HG03378 (cell line): ENCODE results near the gene DAGLA.
"Not testable (repeated sequence)": the region's sequence is repeated elsewhere in the genome, so short reads cannot be mapped to it uniquely, and the experiment has no call there.

ENCODE experiments used
- ATAC-seq: cut with Tn5 transposase; IDR thresholded peaks from one replicate; pipeline ENCODE4 v1.9.1; 2021; ENCODE audit warnings: mild to moderate bottlenecking, moderate library complexity; ENCODE audit not compliant: unreplicated experiment

DAGLA gene, protein sequence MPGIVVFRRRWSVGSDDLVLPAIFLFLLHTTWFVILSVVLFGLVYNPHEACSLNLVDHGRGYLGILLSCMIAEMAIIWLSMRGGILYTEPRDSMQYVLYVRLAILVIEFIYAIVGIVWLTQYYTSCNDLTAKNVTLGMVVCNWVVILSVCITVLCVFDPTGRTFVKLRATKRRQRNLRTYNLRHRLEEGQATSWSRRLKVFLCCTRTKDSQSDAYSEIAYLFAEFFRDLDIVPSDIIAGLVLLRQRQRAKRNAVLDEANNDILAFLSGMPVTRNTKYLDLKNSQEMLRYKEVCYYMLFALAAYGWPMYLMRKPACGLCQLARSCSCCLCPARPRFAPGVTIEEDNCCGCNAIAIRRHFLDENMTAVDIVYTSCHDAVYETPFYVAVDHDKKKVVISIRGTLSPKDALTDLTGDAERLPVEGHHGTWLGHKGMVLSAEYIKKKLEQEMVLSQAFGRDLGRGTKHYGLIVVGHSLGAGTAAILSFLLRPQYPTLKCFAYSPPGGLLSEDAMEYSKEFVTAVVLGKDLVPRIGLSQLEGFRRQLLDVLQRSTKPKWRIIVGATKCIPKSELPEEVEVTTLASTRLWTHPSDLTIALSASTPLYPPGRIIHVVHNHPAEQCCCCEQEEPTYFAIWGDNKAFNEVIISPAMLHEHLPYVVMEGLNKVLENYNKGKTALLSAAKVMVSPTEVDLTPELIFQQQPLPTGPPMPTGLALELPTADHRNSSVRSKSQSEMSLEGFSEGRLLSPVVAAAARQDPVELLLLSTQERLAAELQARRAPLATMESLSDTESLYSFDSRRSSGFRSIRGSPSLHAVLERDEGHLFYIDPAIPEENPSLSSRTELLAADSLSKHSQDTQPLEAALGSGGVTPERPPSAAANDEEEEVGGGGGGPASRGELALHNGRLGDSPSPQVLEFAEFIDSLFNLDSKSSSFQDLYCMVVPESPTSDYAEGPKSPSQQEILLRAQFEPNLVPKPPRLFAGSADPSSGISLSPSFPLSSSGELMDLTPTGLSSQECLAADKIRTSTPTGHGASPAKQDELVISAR

DNA sequence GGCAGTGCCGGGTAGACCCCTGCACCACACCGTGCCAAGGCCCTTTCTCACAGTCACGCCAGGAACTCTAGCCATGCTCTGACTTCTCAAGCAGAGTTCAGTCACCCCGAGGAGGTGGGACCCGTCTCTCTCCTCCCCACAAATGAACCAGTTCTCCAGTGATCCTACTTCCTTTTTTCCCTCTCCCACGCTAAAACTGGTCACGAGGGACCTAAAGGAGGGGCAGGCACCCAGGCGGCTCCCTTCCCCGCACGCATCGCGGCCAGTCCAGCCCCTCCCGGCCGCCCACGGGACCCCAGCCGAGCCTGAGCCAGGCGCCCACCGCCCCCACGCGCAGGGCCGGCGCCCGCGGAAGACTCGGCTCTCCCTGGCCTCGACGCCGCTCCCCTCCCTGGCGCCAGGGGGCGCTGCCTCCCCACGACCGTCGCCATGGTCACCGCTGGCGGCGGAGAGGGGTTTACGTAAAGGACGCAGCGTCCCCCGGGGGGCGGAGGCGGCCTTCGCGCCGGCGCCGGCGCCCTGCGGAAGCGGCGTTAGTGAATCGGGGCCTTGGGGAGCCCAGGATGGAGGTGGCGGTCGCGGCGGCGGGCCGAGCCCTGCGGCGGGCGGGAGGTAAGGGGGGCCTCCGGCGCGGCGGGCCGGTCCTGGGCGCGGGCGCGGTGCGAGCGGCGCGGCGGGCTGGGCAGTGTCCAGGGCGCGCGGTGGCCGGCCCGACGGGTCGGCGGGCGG is at the start of gene DAGLA:
DAGLA (plus strand) TSS at position 499 of the 729 bp plus-strand sequence. CDS start 39,765 bp downstream, outside the sequence.
- ATAC-seq = no peak

DNA sequence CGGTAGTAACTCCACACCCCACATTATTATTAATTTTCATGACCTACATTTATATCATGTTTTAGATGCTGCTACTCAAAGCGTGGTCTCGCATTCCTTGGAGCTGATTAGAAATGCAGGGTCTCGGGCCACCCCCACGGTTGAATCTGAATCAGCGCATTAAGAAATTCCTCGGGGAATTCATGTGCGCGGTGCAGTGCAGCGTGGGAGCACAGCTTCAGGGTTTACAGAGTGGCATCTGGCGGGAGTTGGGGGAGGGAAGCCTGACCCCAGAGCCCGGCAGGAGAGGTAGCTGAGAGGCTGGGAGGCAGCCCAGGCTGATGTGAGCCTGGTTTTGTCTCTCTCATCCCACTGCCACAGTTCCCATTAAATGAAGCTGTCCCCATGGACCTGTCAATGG is 48.1 kb upstream of the DAGLA start:
- no peak for ATAC-seq

DNA sequence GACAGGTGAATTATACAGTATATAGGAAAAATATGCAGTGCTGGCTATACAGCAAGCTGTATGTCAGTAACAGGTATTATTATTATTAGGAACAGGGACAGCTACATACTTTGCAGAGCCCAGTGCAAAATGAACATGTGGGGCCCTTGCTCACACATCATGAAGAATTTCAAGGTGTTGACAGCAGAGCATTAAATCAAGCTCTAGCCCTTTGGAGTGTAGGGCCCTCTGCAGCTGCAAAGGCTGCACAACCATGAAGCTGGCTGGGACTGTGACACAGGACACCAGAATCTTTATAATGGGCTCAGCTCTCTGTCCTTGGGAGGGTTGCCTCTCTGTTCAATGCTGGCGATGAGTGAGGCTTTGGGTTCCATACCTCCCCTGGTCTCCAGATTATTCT is 44.9 kb upstream of the DAGLA start:
- ATAC-seq = no peak

DNA sequence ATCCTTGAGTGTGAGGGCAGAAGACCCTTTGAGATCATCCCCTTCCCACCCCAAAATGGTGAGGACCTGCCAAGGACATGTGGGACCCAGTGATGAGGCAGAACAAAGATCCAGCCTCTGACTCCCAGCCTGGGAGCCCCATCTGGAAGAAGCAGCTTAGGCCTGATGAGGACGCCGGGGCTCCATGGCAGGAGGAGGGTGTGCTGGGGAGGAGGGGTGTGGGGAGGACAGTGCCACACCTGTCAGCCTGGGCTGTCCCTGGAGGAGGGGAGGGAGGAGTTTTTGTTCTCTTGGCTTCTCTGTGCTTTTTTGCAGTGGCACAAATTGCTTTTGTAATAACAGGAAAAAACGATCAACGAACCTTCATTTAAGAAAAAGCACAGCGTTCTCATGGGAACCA is 44.4 kb upstream of the DAGLA start:
- no peak for ATAC-seq

DNA sequence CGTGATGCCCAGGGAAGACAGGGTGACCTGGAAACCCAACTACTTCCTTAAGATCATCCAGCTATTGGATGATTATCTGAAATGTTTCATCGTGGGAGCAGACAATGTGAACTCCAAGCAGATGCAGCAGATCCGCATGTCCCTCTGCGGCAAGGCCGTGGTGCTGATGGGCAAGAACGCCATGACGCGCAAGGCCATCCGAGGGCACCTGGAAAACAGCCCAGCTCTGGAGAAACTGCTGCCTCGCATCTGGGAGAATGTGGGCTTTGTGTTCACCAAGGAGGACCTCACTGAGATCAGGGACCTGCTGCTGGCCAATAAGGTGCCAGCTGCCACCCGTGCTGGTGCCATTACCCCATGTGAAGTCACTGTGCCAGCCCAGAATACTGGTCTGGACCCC is 43.5 kb upstream of the DAGLA start:
- ATAC-seq = no peak

DNA sequence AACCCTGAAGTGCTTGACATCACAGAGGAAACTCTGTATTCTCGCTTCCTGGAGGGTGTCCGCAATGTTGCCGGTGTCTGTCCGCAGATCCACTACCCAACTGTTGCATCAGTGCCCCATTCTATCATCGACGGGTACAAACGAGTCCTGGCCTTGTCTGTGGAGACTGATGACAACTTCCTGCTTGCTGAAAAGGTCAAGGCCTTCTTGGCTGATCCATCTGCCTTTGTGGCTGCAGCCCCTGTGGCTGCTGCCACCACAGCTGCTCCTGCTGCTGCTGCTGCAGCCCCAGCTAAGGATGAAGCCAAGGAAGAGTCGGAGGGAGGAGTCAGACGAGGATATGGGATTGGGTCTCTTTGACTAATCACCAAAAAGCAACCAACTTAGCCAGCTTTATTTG is 42.9 kb upstream of the DAGLA start:
- no peak for ATAC-seq

DNA sequence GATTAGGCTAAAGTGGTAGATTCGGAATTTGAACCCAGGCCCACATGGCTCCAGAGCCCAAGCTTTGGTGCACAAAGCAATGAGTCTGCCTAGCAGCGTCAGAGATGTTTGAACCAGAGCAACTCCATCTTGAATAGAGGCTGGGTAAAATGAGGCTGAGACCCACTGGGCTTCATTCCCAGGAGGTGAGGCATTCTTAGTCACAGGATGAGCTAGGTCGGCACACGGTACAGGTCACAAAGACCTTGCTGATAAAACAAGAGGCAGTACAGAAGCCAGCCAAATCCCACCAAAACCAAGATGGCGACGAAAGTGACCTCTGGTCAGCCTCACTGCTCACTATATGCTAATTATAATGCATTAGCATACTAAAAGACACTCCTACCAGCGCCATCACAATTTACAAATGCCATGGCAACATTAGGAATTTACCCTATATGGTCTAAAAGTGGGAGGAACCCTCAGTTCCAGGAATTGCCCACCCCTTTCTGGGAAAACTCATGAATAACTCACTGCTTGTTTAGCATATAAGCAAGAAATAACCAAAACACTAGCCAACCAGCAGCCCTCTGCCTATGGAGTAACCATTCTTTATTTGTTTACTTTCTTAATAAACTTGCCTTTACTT is 40.3 kb upstream of the DAGLA start:
- ATAC-seq = no peak

DNA sequence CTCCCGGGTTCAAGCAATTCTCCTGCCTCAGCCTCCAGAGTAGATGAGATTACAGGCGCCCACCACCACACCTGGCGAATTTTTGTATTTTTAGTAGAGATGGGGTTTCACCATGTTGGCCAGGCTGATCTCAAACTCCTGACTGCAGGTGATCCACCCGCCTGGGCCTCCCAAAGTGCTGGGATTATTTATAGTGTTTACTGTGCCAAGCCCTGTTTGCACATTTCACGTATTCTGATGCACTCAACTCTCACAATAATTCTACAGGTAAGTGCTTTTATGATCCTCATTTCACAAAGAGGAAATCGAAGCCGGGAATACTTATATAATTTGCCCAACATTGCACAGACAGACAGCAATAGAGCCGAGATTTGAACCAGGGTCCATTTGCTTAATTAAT is 38.0 kb upstream of the DAGLA start:
- no peak for ATAC-seq

DNA sequence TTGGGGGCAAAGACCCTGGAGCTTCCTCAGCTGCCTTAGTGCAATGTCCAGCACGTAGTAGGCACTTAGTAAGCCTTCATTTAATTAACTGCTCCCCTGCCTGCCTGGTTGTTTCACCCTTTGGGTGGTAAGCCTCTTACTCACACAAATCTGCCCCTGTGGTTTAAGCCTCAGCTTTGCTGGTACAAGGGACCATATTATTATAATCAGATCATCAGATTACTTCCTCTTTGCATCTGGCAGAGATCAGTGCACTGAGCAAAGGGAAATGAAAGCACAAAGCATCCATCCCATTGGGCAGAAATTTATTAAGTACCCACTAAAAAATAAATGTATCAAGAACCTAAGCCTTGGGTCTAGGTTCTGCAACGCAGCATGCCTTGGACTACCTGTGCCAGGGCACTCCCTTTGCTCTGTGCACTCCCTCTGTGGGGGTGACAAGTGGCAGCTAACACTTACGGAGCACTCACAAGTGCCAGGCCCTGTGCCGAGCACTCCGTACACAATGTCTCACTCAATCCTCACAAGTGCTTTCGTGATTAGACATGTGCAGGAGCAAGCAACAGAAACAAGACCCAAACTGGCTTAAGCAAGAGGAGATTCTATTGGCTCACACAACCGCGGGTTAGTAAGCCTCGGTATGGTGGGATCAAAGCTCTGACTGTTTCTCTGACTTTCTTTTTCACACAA is 34.9 kb upstream of the DAGLA start:
- ATAC-seq = no peak

DNA sequence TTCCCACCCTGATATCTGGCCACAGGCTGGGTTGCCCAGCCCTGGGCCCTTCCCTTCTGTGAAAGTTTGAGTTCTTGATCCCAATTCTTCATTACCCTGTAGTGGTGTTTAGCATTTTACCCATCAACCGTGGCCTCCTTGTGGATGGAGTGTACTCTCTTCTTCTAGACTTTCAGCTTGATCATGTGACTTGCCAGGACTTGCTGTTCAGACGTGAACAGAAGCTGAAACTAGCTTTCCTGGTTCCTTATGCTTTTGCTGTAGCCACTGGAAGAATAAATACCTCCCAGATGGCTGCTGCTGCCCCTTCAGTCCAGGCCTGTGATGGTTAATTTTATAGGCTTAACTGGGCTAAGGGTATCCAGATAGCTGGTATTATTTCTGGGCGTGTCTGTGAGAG is 32.7 kb upstream of the DAGLA start:
- no peak for ATAC-seq

DNA sequence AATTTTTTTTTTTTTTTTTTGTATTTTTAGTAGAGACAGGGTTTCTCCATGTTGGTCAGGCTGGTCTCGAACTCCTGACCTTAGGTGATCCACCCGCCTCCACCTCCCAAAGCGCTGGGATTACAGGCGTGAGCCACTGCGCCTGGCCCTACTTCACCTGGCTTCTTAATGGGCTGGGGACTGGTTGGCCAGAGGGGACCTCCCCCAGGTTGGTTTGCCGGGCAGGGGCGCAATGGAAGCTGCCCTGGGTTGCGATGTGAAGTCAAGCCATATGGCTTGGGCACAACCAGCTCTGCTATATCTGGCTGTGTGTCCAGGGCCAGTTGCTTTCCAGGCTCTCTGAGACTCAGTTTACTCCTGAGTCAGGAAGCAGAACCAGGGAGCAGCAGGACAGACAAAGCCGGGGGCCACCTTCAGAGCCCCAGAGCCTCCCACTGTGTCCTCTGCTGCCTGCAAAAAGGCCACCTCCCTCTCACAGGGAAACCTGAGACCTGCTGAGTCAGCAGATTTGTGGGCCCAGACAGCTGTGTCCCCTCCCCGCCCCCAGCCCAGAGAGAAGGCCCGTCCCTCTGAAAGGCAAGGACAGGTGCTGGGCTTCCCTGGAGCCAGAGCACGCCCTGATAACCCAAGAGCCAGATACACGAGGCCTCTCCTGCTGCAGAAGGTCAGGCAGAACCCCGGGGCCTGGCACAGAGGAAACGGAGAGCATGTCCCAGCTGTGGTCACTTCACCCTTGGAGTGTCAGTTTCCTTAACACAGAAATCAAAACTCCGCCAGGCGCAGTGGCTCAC is 29.2 kb upstream of the DAGLA start:
- ATAC-seq = no peak

DNA sequence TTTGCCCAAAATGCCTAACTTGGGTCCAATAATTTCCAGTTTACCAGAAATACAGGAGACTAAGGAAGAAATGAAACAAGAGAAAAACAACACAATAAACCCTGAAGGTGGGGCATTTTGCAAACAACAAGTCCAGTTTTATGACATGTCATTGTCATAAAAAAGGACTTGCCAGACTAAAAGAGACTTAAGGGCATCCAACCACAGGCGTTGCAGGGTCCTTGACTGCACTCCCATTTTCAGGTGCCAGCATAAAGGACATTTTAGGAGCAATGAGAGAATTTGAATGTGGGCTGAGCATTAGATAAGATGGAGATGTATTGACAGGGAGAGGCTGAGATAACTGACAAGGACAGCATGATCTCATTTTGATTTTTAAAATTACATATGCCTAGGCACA is 28.1 kb upstream of the DAGLA start:
- ATAC-seq = no peak

DNA sequence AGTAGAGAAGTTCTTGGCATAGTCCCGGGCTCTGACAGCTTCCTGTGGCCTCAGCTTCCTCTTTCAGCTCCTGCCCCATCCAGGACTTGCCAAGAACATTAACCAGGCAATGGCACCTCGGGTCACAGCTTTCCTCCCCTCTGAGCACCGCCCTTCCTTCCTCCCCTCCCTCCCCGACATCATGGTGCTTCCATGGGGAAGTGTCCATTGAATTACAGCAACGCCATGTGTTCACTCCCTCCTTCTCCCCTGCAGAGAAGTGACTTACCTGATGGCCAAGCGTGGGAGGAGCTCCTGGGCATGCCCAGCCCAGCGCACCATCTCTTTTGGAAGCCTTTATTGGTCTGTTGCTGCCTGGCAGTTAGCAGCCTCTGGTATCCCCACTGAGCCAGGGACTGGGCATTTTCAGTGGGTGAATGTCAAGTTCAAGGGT is 25.8 kb upstream of the DAGLA start:
- ATAC-seq = no peak

DNA sequence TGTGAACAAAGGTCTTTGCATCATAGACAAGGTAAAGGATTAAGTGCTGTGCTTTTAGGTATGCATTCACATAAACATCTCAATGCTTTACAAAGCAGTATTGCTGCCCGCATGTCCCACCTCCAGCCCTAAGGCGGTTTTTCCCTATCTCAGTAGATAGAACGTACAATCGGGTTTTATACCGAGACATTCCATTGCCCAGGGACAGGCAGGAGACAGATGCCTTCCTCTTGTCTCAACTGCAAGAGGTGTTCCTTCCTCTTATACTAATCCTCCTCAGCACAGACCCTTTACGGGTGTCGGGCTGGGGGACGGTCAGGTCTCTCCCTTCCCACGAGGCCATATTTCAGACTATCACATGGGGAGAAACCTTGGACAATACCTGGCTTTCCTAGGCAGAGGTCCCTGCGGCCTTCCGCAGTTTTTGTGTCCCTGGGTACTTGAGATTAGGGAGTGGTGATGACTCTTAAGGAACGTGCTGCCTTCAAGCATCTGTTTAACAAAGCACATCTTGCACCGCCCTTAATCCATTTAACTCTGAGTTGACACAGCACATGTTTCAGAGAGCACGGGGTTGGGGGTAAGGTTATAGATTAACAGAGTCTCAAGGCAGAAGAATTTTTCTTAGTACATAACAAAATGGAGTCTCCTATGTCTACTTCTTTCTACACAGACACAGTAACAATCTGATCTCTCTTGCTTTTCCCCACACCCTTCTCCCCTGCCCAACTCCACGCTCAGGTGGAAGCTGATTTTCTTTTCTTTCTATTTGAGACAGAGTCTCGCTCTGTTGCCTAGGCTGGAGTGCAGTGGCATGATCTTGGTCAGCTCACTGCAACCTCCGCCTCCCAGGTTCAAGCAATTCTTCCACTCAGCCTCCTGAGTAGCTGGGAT is 24.7 kb upstream of the DAGLA start:
- not testable (repeated sequence) for ATAC-seq

DNA sequence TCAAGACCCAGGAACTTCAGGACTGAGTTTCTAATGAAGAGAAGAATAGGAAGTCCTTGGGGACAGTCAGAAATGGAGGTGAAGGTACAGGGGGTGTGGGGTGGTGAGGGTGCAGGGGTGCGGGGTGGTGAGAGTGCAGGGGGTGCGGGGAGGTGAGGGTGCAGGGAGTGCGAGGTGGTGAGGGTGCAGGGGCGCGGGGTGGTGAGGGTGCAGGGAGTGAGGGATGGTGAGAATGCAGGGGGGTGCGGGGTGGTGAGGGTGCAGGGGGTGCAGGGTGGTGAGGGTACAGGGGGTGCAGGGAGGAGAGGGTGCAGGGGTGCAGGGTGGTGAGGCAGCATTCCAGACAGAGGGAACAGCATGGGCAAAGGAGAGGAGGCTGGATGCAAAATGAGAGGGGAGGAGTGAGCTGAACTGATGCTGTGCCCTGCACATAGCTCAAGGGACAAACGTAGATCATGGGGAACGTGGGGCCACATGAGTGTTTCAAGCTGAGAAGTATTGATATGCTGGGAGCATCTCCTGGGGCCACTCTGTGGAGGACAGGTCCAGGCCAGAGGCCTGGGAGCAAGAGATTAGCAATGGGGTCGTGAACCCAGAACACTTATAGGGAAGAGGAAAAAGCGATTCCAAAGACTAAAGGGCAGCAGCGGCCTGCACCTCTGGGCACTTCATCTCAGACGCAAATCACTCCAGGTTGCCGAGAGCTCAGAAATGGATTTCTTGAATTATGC is 23.7 kb upstream of the DAGLA start:
- ATAC-seq = no peak

DNA sequence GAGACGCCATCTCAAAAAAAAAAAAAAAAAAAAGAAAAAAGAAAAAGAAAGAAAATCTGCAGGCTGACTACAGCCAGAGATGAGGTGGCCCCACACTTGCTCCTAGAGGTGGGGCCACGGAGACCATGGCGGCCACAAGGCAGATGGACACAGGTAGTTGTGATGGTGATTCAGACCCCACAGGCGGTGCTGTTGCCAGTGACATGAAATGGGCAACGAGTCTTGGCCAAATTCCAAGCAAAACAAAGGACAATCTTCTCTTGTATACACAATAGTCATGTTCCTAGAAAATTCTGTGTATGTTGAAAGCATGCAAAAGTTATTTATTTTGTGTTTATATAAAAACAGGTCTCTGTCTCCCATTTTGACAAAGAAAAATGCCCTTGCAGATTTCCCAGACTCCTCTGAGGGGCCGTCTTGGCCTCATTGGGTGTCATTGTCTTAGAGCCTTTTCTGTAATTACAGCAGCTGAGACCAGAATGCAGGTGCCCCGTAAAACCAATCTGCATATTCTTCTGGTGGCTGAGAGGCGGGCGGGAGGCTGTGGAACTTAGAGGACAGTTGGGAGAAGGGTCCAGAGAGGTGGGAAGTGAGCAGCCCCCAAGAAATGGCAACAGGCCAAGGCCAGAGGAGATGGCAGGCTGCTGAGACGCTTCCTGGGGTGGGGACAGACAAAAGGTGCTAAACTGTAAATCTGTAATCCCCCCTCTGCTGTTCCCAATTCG is 22.5 kb upstream of the DAGLA start:
- no peak for ATAC-seq
